Activated naive CD4-positive, alpha-beta T cell (primary cell): ENCODE measurements around the gene MKLN1.
"Not testable (repeated sequence)": the region's sequence is repeated elsewhere in the genome, so short reads cannot be mapped to it uniquely, and the experiment has no call there.

Experiments
- DNase-seq, 4 experiments: peaks; one replicate each; lab custom pipeline; 2025; lab: John Stamatoyannopoulos, UW

The MKLN1 gene

GRCh38 chr7:131401194-131401593 lies 73.5 kb downstream of the MKLN1 start:
- DNase-seq = no peak

- DNase-seq = no peak
Observed at GRCh38 chr7:131403322-131403721, 75.6 kb downstream of the MKLN1 start.

- no peak for DNase-seq
Observed at GRCh38 chr7:131404226-131404911, 76.7 kb downstream of the MKLN1 start.

GRCh38 chr7:131409129-131409766 lies 81.6 kb downstream of the MKLN1 start:
- DNase-seq = no peak

GRCh38 chr7:131412031-131412430 lies 84.4 kb downstream of the MKLN1 start:
- no peak for DNase-seq

- DNase-seq = no peak
Observed at GRCh38 chr7:131413711-131414110, 86.0 kb downstream of the MKLN1 start.

GRCh38 chr7:131424219-131424822 lies 96.6 kb downstream of the MKLN1 start:
- no peak for DNase-seq

GRCh38 chr7:131425992-131426391 lies 98.3 kb downstream of the MKLN1 start:
- no peak for DNase-seq

GRCh38 chr7:131430826-131431225 lies 103.2 kb downstream of the MKLN1 start:
- DNase-seq = not testable (repeated sequence)

- DNase-seq = no peak
Observed at GRCh38 chr7:131431289-131431688, 103.6 kb downstream of the MKLN1 start.

- DNase-seq = no peak
Observed at GRCh38 chr7:131431756-131432155, 104.1 kb downstream of the MKLN1 start.

- no peak for DNase-seq
Observed at GRCh38 chr7:131436384-131436783, 108.7 kb downstream of the MKLN1 start.

- DNase-seq = no peak
Observed at GRCh38 chr7:131438969-131439368, 111.3 kb downstream of the MKLN1 start.

GRCh38 chr7:131443496-131443895 lies 115.8 kb downstream of the MKLN1 start:
- DNase-seq = no peak

GRCh38 chr7:131444683-131445082 lies 117.0 kb downstream of the MKLN1 start:
- no peak for DNase-seq

- no peak for DNase-seq
Observed at GRCh38 chr7:131449373-131449902, 121.8 kb downstream of the MKLN1 start.

- DNase-seq = no peak
Observed at GRCh38 chr7:131454498-131454897, 126.8 kb downstream of the MKLN1 start.

GRCh38 chr7:131455001-131455400 lies 127.3 kb downstream of the MKLN1 start:
- no peak for DNase-seq

- DNase-seq = no peak
Observed at GRCh38 chr7:131455546-131455945, 127.9 kb downstream of the MKLN1 start.

GRCh38 chr7:131456338-131456737 lies 128.7 kb downstream of the MKLN1 start:
- no peak for DNase-seq

GRCh38 chr7:131459256-131459655 lies 131.6 kb downstream of the MKLN1 start:
- DNase-seq = no peak

GRCh38 chr7:131462059-131462458 lies 134.4 kb downstream of the MKLN1 start:
- no peak for DNase-seq

GRCh38 chr7:131462715-131463114 lies 135.0 kb downstream of the MKLN1 start:
- not testable (repeated sequence) for DNase-seq
